PC-3 (cell line): Measurements from ENCODE around the gene ADGRL3.

ENCODE experiments used
- CTCF ChIP-seq: fragments of 300-600 bp; sonication (generic); conservative IDR thresholded peaks from 2 replicates; pipeline ENCODE4 v1.5.1; 2017; ENCODE audit warnings: antibody characterized with exemption, low read depth, mild to moderate bottlenecking, low read length
- EZH2 ChIP-seq: fragments of 300-600 bp; sonication (generic); IDR thresholded peaks from one replicate; pipeline ENCODE4 v1.6.1; 2017; ENCODE audit warnings: antibody characterized with exemption, mild to moderate bottlenecking, low read length; ENCODE audit not compliant: unreplicated experiment

GRCh38 chr4:61160478-61160877 is 39.6 kb upstream of the ADGRL3 start:
- no peak for TF ChIP-seq CTCF
- no peak for TF ChIP-seq EZH2
